Activated CD8-positive, alpha-beta T cell treated with anti-CD3 and anti-CD28 coated beads for 36 hours (primary cell): Measurements from ENCODE around the gene SGSH. TPM values are rescaled to one million over a fixed set of nuclear protein-coding genes. Genes with fewer than 3 reads are reported as not detected.

Experiments used
- ATAC-seq: fragments of 200-7000 bp; cut with Tn5 transposase; one replicate; pipeline ENCODE4 v1.10.0; 2021; ENCODE audit warnings: mild to moderate bottlenecking, moderate library complexity
- CTCF ChIA-PET: fragments of 350-600 bp; sonication (Branson Sonifier 250); formaldehyde crosslinking; loops from one replicate; lab custom pipeline; 2021; ENCODE audit warnings: antibody characterized with exemption; lab: Charles Lee
- POLR2A ChIA-PET: fragments of 350-600 bp; sonication (Branson Sonifier 250); formaldehyde crosslinking; loops from one replicate; lab custom pipeline; 2021; ENCODE audit warnings: antibody characterized with exemption; lab: Charles Lee
- DNase-seq: peaks from one replicate; pipeline ENCODE4 v3.0.0-alpha.2; 2020
- H3K27ac Mint-ChIP-seq: one replicate; pipeline ENCODE4 v1.8.0; 2021; ENCODE audit warnings: mild to moderate bottlenecking, mixed read lengths
- H3K27me3 Mint-ChIP-seq: one replicate; pipeline ENCODE4 v1.8.0; 2021; ENCODE audit warnings: mixed read lengths
- H3K36me3 Mint-ChIP-seq: one replicate; pipeline ENCODE4 v1.8.0; 2021; ENCODE audit warnings: low read depth, mixed read lengths
- H3K4me1 Mint-ChIP-seq: one replicate; pipeline ENCODE4 v1.8.0; 2021; ENCODE audit warnings: low read depth, mixed read lengths
- H3K4me3 Mint-ChIP-seq: one replicate; pipeline ENCODE4 v1.8.0; 2021; ENCODE audit warnings: mild to moderate bottlenecking, moderate library complexity, mixed read lengths
- H3K9me3 Mint-ChIP-seq: one replicate; pipeline ENCODE4 v1.8.0; 2021; ENCODE audit warnings: mixed read lengths
- CTCF ChIP-seq: fragments of 200-600 bp; IDR thresholded peaks from one replicate; pipeline ENCODE4 v1.8.0; 2022; ENCODE audit warnings: antibody characterized with exemption, mild to moderate bottlenecking
- intact Hi-C: fragments of 100-400 bp; cut with micrococcal nuclease; formaldehyde crosslinking; loops from one replicate; pipeline ENCODE4 v1.10.0; 2022
- total RNA-seq, 2 experiments: library from RNA; stranded (reverse); gene quantifications; one replicate each; pipeline ENCODE4 v1.2.3, GENCODE V29; 2021

The SGSH gene
- total RNA-seq, 2 experiments from 2014 or later: 7.8 to 8.3 TPM

GRCh38 chr17:80219763-80220053 lies 425 bp downstream of the SGSH start:
- Mint-ChIP-seq H3K4me1 (peaks cover 30% of the 10 kb centered on the region), H3K36me3 (peaks cover 8% of the 10 kb centered on the region), H3K4me3 (peak overlapping the region; percentile 86), H3K9me3 (no peaks in the 10 kb centered on the region), H3K27me3 (no peaks in the 10 kb centered on the region), H3K27ac (peak overlapping the region; percentile 93)
- DNase-seq (no peak), ATAC-seq (peak; percentile 25)
- intact Hi-C loops: no loop called here
- ChIA-PET CTCF (interaction anchor here (1.0 to 1.8 kb wide), 4 partner anchors 13 to 119 kb away, joined by 3 to 8 read pairs (median 5); partner anchors contain the start of gene GAA), POLR2A (interaction anchor here (0.9 to 3.3 kb wide), 12 partner anchors 9 to 74 kb away, joined by 4 to 11 read pairs (median 4); no protein-coding TSS in a partner anchor)
- no peak for TF ChIP-seq CTCF

GRCh38 chr17:80219013-80219762 lies 945 bp downstream of the SGSH start:
- CTCF ChIA-PET: interaction anchor here (1.0 to 1.8 kb wide), 4 partner anchors 12 to 118 kb away, joined by 3 to 8 read pairs (median 5); partner anchors contain the start of gene GAA
- H3K36me3 Mint-ChIP-seq: peaks cover 8% of the 10 kb centered on the region
- ATAC-seq: peak; percentile 91
- H3K4me3 Mint-ChIP-seq: peak overlapping the region; percentile 86
- no peaks in the 10 kb centered on the region for H3K27me3 Mint-ChIP-seq
- peak; percentile 98 for DNase-seq
- H3K9me3 Mint-ChIP-seq: no peaks in the 10 kb centered on the region
- H3K27ac Mint-ChIP-seq: peak overlapping the region; percentile 93
- intact Hi-C loops: no loop called here
- POLR2A ChIA-PET: interaction anchor here (0.6 to 3.3 kb wide), 15 partner anchors 8 to 267 kb away, joined by 3 to 11 read pairs (median 4); no protein-coding TSS in a partner anchor
- peaks cover 28% of the 10 kb centered on the region for H3K4me1 Mint-ChIP-seq
- no peak for TF ChIP-seq CTCF

- CTCF ChIA-PET: no interaction called here
- POLR2A ChIA-PET: interaction anchor here (0.8 to 3.3 kb wide), 8 partner anchors 9 to 236 kb away, joined by 3 to 11 read pairs (median 4); no protein-coding TSS in a partner anchor
Observed at GRCh38 chr17:80218391-80218790, 1.7 kb downstream of the SGSH start.

GRCh38 chr17:80217703-80218362 lies 2.3 kb downstream of the SGSH start:
- DNase-seq (no peak), ATAC-seq (no peak)
- Mint-ChIP-seq H3K4me1 (peaks cover 24% of the 10 kb centered on the region), H3K27ac (no peak overlapping the region), H3K4me3 (no peak overlapping the region), H3K36me3 (peaks cover 8% of the 10 kb centered on the region), H3K9me3 (no peaks in the 10 kb centered on the region), H3K27me3 (no peaks in the 10 kb centered on the region)
- CTCF ChIA-PET: interaction anchor here (0.8 to 0.9 kb wide), 2 partner anchors 21 to 26 kb away, joined by 3 read pairs; no protein-coding TSS in a partner anchor
- POLR2A ChIA-PET: interaction anchor here (0.8 to 3.3 kb wide), 6 partner anchors 8 to 237 kb away, joined by 3 to 11 read pairs (median 3); no protein-coding TSS in a partner anchor
- intact Hi-C loops: no loop called here
- no peak for TF ChIP-seq CTCF

More at GRCh38 chr17:80218391-80218790, 1.7 kb downstream of the SGSH start:
- no peak for TF ChIP-seq CTCF
- intact Hi-C loops: no loop called here
- peak overlapping the region; percentile 36 for H3K4me3 Mint-ChIP-seq
- ATAC-seq (no peak), DNase-seq (no peak)
- peaks cover 8% of the 10 kb centered on the region for H3K36me3 Mint-ChIP-seq
- no peaks in the 10 kb centered on the region for H3K9me3 Mint-ChIP-seq
- peaks cover 24% of the 10 kb centered on the region for H3K4me1 Mint-ChIP-seq
- H3K27ac Mint-ChIP-seq: no peak overlapping the region
- no peaks in the 10 kb centered on the region for H3K27me3 Mint-ChIP-seq
